AG10803 (cell line): Measurements from ENCODE around the gene NPEPPS.

Source experiments
- DNase-seq: peaks from one replicate; pipeline ENCODE4 v3.0.0; 2010; ENCODE audit warnings: low read depth
- H3K4me3 ChIP-seq: 2 replicates; pipeline ENCODE4 v1.5.1; 2011; ENCODE audit warnings: mild to moderate bottlenecking, low read length, control low read depth
- CTCF ChIP-seq: conservative IDR thresholded peaks from 2 replicates; pipeline ENCODE4 v1.5.1; 2011; ENCODE audit warnings: mild to moderate bottlenecking, low read length, control low read depth, inconsistent platforms

NPEPPS gene

DNA sequence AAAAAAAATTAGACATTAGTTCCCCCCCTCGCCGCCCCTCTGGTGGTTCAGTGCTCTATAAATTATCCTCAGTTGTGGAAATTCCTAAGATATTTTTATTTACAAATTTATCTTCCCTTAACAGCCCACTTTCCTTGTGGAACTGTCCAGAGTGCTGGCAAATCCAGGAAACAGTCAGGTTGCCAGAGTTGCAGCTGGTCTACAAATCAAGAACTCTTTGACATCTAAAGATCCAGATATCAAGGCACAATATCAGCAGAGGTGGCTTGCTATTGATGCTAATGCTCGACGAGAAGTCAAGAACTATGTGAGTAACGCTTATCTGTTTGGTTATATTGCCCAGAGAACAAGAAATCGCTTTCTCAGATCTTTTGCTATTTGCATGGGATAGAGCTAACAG lies 121.7 kb downstream of the NPEPPS start:
- peak; percentile 10 for DNase-seq
- H3K4me3 ChIP-seq, result no peak overlapping the region

DNA sequence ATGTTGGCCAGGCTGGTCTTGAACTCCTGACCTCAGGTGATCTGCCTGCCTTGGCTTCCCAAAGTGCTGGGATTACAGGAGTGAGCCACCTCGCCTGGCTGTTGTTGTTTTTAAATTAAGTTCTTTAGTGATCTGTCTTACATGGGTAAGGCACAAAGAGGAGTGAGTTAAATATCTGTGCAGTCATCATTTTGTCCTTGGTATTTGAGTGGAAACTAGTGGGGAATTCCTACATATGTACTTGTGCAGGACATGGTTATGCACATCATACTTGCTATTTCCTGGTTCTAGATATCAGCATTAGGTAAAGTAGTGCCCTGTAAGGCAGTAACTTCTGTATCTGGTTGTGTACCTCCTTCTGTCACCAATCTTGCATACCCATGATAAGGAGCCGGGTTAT lies 122.5 kb downstream of the NPEPPS start:
- DNase-seq, result no peak
- TF ChIP-seq CTCF, result no peak
- H3K4me3 ChIP-seq, result no peak overlapping the region

More for the DNA sequence above, 121.7 kb downstream of the NPEPPS start:
- no peak for TF ChIP-seq CTCF

- TF ChIP-seq CTCF, result no peak
- DNase-seq, result no peak
- no peak overlapping the region for H3K4me3 ChIP-seq
Measured at GRCh38 chr17:47654991-47655390, 124.1 kb downstream of the NPEPPS start.

DNA sequence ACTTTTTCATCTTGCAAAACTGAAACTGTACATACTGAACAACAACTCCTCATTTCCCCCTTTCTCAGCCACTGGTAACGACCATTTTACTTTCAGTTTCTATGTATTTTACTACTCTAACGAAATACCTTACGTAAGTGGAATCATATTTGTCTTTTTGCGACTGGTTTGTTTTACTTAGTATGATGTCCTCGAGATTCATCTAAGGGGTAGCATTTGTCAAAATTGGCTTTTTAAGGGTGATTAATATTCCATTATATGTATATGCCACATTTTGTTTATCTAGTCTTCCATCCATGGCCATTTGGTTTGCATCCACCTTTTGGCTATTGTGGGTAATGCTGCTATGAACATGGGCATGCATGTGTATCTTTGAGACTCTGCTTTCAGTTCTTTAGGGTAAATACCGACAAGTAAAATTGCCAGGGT lies 129.2 kb downstream of the NPEPPS start:
- no peak for DNase-seq
- H3K4me3 ChIP-seq, result no peak overlapping the region
- TF ChIP-seq CTCF, result no peak; the same call in 1 of the 2 replicates

DNA sequence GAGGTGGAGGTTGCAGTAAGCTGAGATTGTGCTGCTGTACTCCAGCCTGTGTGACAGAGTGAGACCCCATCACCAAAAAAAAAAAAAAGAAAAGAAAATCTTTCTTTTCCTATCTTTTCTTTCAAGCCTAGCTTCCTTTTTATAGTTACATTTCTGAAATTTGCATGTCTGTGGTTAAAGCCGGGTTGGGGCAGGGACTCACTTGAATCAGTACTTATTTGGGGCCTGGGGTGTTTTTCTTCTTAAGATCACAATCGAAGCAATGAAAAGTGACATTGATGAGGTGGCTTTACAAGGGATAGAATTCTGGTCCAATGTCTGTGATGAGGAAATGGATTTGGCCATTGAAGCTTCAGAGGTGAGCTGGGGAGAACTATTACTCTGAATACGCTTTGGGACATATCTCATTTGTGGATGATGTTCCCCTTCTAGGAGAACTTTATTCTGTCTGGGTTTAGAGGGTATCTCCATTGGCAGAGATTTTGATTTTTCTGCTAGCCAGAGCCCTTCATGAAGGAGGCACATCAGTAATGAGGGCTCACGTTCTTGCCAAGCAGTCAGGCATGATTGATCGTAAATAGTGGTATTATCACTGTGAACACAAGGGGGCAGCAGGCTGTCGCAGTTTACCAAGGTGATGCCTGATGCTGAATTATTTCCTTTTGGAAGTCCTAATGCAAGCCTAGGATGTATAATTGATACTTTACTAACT lies 133.2 kb downstream of the NPEPPS start:
- TF ChIP-seq CTCF, result peak; percentile 74
- peak; percentile 64 for DNase-seq
- H3K4me3 ChIP-seq, result no peak overlapping the region

DNA sequence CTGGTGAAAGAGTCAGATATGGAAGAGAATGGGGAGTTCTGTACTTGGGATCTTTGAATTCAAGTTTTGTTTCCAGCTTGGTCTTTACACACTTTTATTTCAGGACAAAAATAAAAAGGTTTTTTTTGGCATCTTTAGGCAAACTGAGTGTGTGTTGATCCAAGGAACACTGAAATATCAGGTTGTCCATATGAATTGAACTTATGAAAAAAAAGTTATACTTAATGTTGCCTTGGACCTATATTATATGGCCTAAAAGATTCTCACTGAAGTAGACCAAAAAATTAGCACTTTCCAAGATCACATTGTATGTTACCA lies 133.7 kb downstream of the NPEPPS start:
- no peak overlapping the region for H3K4me3 ChIP-seq
- no peak for DNase-seq
- no peak for TF ChIP-seq CTCF

GRCh38 chr17:47665655-47666054 lies 134.7 kb downstream of the NPEPPS start:
- peak; percentile 88 for DNase-seq
- H3K4me3 ChIP-seq, result no peak overlapping the region
- no peak for TF ChIP-seq CTCF
